ENCODE data around the gene BPIFB6.

BPIFB6 gene

GRCh38 chr20:33022694-33023438 is 8.6 kb upstream of the BPIFB6 start:
- DNase-seq (ENCODE audit: low read depth), result no peak
- H3K4me3 ChIP-seq (replicated peaks; ENCODE audit: low read depth, low read length), result no peak overlapping the region
- no peak for TF ChIP-seq CTCF (IDR thresholded peaks at IDR 0.05; ENCODE audit: low read length, missing control alignments)

GRCh38 chr20:33023439-33024242 is 7.8 kb upstream of the BPIFB6 start:
- no peak for TF ChIP-seq CTCF (IDR thresholded peaks at IDR 0.05; ENCODE audit: low read length, missing control alignments)
- H3K4me3 ChIP-seq (replicated peaks; ENCODE audit: low read depth, low read length), result no peak overlapping the region
- no peak for DNase-seq (ENCODE audit: low read depth)

GRCh38 chr20:33024243-33024560 is 7.2 kb upstream of the BPIFB6 start:
- no peak overlapping the region for H3K4me3 ChIP-seq (replicated peaks; ENCODE audit: low read depth, low read length)
- TF ChIP-seq CTCF (IDR thresholded peaks at IDR 0.05; ENCODE audit: low read length, missing control alignments), result no peak
- no peak for DNase-seq (ENCODE audit: low read depth)

- no peak overlapping the region for H3K4me3 ChIP-seq (replicated peaks; ENCODE audit: low read depth, low read length)
Measured at GRCh38 chr20:33024609-33025317, 6.7 kb upstream of the BPIFB6 start.

GRCh38 chr20:33025318-33025876 is 6.1 kb upstream of the BPIFB6 start:
- no peak for TF ChIP-seq CTCF (IDR thresholded peaks at IDR 0.05; ENCODE audit: low read length, missing control alignments)
- no peak overlapping the region for H3K4me3 ChIP-seq (replicated peaks; ENCODE audit: low read depth, low read length)
- no peak for DNase-seq (ENCODE audit: low read depth)

More at GRCh38 chr20:33024609-33025317, 6.7 kb upstream of the BPIFB6 start:
- TF ChIP-seq CTCF (IDR thresholded peaks at IDR 0.05; ENCODE audit: low read length, missing control alignments), result no peak
- DNase-seq (ENCODE audit: low read depth), result no peak

GRCh38 chr20:33026072-33026778 is 5.2 kb upstream of the BPIFB6 start:
- H3K4me3 ChIP-seq (replicated peaks; ENCODE audit: low read depth, low read length), result no peak overlapping the region
- DNase-seq (ENCODE audit: low read depth), result no peak
- TF ChIP-seq CTCF (IDR thresholded peaks at IDR 0.05; ENCODE audit: low read length, missing control alignments), result no peak
